NCI-H2107 treated with DMSO at 0.1 percent for 48 hours (cell line): ENCODE measurements around the gene NFATC2IP.
"Not testable (repeated sequence)": the region's sequence is repeated elsewhere in the genome, so short reads cannot be mapped to it uniquely, and the experiment has no call there.

ENCODE experiments used
- DNase-seq: peaks from one replicate; lab custom pipeline; 2025; ENCODE audit not compliant: unreplicated experiment; lab: John Stamatoyannopoulos, UW

The NFATC2IP gene

DNA sequence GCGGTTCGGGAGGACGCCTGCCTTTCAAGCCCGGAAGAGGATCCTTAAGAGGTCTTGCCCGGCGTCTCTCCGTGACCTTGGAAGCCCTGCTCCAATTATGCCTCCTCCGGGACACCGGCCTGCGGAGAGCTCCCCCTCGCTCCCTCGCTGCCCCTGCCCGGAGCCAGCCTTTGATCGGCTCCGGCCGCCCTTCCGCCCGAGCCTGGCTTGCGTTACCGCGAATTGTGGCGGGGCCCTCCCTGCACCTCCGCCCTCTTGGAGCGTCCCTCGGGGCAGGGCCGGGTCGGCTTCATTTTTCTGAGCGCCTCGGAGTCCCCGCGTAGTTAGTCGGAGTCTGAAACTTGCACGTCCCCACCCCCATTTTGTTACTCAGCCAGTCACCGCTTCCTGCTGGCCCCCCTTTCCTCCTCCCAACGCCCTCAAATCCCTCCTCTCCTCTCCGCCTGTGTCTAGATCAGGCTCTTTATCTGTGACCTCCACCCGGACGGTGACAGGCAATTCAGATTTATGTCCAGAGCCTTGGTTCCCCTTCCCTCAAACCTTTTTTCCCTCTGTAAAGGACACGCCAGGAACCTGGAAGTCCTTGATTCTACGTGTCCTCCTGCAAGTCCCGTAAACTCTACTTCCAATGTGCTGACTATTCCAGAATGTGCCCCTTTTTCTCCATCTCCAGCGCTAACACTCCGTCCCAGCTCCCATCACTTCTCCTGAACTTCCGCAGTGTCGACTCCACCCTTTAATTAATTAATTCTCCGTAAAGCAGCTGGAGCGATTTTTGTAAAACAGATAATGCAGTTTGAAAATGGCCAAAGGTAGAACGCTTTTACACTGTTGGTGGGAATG, 25.1 kb upstream of the NFATC2IP start:
- peak; percentile 45 for DNase-seq

GRCh38 chr16:28926284-28926683, 24.5 kb upstream of the NFATC2IP start:
- not testable (repeated sequence) for DNase-seq

- DNase-seq, result no peak
Measured at GRCh38 chr16:28927815-28928214, 22.9 kb upstream of the NFATC2IP start.

DNA sequence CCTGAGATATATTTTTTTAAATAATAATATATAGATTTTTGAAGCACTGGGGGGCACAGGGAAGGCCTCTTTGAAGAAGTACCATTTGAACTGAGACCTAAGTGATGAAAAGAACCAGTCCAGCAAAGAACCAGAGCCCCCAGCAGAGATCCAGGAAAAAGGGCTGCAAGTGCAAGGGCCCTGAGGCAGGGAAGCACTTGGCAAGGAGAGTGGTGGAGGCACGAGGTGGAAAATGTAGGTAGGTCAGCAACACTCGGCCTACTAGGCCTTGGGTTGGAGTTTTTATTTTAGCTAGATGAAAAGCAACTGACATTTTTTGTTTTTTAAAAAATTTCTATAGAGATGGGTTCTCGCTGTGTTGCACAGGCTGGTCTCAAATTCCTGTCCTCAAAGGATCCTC, 20.5 kb upstream of the NFATC2IP start:
- no peak for DNase-seq

GRCh38 chr16:28930652-28931051, 20.1 kb upstream of the NFATC2IP start:
- no peak for DNase-seq

DNA sequence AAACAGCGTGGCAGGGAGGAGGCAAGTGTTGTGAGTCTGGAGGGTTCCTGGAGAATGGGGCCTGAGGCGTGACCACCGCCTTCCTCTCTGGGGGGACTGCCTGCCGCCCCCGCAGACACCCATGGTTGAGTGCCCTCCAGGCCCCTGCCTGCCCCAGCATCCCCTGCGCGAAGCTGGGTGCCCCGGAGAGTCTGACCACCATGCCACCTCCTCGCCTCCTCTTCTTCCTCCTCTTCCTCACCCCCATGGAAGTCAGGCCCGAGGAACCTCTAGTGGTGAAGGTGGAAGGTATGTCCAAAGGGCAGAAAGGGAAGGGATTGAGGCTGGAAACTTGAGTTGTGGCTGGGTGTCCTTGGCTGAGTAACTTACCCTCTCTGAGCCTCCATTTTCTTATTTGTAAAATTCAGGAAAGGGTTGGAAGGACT, 18.9 kb upstream of the NFATC2IP start, which contains the start of gene CD19:
TSS of gene CD19 (plus strand) at position 171 of the 425 bp plus-strand sequence. CDS start at position 201, 30 bp downstream.
- no peak for DNase-seq

GRCh38 chr16:28932339-28933141, 18.2 kb upstream of the NFATC2IP start:
- no peak for DNase-seq

- no peak for DNase-seq
Measured at GRCh38 chr16:28933171-28933570, 17.6 kb upstream of the NFATC2IP start.

DNA sequence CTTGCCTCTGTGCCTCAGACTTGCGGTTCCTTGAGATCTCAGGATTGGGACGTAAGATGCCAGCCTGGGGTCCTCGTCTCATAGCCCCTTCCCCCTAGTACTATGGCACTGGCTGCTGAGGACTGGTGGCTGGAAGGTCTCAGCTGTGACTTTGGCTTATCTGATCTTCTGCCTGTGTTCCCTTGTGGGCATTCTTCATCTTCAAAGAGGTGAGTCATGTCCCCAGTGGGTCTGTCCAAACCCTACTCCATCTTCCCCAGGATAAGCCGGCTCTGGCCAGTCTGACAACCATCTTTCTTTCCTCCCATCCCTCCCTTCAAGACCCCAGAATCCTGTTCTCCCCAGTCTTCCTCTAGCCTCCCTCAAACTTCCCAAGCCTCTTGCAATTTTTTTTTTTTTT, 15.4 kb upstream of the NFATC2IP start:
- DNase-seq, result no peak

DNA sequence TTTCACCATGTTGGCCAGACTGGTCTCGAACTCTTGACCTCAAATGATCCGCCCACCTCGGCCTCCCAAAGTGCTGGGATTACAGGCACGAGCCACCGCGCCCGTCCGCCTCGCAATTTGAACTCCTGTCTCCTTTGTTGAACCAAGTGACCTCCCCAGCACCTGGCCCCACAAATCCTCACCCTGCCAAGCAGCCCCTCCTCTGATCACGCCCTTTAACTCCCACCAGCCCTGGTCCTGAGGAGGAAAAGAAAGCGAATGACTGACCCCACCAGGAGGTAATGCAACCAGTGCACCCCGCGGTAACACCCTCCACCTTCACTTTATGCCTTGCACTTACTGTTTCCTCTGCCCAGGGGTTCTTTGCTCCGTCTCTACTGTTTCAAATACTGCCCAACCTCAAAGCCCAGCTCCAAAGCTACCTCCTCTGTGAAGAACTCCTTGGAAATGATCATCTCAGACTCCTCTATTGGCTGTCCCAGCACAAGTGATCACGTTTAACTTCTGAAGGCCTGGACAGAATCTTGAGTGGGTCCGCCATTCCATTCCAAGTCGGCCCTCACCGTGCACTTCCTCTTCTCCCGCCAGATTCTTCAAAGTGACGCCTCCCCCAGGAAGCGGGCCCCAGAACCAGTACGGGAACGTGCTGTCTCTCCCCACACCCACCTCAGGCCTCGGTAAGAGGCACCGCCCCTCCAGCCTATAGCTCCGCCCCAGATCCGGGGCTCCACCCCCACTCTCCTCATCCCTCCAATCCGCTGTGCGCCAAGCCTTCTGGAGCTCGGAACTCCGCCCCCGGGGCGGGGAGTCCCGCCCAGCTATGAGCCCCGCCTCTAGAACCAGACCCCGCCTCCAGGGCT, 14.6 kb upstream of the NFATC2IP start:
- DNase-seq, result no peak

GRCh38 chr16:28936784-28937155, 14.0 kb upstream of the NFATC2IP start:
- no peak for DNase-seq

DNA sequence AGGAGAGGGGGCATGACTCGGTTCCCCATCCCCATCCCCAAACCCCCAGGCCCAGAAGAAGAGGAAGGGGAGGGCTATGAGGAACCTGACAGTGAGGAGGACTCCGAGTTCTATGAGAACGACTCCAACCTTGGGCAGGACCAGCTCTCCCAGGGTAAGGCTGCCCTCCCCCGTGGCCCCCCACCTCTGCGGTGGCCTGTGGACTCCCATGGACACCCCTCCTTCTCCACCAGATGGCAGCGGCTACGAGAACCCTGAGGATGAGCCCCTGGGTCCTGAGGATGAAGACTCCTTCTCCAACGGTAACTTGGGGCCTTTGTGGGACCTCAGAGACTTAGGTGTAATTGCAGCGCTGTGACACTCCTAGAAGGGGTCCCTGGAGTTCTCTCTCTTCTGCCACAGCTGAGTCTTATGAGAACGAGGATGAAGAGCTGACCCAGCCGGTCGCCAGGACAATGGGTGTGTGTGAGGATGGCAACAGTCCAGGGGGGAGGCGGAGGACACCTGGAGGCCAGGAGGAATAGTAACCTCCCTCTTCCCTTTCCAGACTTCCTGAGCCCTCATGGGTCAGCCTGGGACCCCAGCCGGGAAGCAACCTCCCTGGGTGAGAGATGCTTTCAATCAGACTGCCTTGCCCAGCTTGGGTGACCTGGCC, 13.4 kb upstream of the NFATC2IP start:
- DNase-seq, result no peak

GRCh38 chr16:28938721-28939120, 12.0 kb upstream of the NFATC2IP start:
- no peak for DNase-seq

GRCh38 chr16:28939825-28940224, 10.9 kb upstream of the NFATC2IP start:
- DNase-seq, result not testable (repeated sequence)

DNA sequence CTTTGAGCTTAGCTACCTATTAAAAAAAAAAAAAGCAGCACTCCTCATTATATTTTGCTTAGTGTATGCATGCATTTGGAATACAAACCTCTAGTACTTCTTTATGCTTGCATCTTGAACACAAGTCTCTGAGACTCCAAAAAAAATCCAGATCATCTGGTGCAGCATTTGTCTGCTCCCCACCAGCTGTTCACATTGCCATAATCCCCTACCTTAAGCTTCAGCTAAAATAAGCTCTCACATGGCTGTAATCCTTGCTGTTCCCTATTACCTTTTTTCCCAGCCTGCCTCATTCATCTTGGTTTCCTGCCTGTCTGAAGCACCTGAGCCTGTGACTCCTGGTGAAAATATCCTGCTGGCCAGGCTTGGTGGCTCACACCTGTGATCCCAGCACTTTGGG, 7.5 kb upstream of the NFATC2IP start:
- no peak for DNase-seq

- no peak for DNase-seq
Measured at GRCh38 chr16:28946681-28947080, 4.1 kb upstream of the NFATC2IP start.

DNA sequence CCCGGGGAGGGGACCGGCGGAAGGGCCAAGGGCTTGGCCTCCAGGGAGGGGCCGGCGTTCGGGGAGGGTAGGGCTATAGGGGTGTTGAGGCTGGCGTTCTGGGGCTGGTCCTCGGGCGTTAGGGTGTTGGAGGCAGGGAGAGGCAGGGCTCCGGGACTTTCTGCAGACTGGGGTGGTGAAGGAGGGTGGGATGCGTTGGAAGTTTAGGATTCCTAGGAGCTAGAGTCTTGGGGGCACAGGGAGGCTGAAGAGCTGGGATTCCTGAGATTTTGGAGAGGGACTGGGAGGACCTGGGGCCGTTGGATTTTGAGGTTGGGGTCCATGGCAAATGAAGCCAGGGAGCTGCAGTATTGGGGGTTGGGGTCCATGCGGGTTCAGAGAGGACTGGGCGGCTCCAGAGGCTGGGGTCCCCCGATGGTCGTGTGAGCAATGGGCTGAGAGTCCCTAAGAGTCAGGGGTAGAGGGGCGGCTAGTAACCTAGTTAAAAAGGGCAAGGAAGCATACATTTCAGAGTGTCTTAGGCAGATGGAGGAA, 740 bp downstream of the NFATC2IP start:
- DNase-seq, result no peak

- no peak for DNase-seq
Measured at GRCh38 chr16:28958216-28958615, 7.5 kb downstream of the NFATC2IP start.

- DNase-seq, result no peak
Measured at GRCh38 chr16:28958836-28959235, 8.1 kb downstream of the NFATC2IP start.

DNA sequence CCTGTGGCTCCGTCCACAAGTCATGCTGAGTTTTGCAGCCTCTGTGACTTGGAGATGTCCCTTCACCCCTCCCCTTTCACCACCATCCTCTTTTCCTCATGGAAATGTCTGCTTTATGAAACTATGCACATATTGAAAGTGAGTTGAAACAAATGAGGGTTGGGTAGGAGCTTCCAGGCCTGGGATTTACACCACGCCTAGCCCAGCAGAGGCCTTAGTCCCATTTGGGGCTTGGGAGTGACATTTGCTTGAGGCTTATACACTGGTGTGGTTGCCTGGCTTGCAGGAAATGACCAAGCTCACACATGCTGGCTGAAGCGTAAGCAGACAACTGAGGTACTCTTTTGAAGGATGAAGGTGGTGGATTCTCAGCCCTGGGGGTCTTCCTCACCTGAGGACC, 13.3 kb downstream of the NFATC2IP start:
- no peak for DNase-seq
